RPMI8226 (cell line): ENCODE results near the gene POLR2L.

ENCODE experiments used
- DNase-seq: peaks from one replicate; pipeline ENCODE4 v3.0.0-alpha.2; 2015

The POLR2L gene

DNA sequence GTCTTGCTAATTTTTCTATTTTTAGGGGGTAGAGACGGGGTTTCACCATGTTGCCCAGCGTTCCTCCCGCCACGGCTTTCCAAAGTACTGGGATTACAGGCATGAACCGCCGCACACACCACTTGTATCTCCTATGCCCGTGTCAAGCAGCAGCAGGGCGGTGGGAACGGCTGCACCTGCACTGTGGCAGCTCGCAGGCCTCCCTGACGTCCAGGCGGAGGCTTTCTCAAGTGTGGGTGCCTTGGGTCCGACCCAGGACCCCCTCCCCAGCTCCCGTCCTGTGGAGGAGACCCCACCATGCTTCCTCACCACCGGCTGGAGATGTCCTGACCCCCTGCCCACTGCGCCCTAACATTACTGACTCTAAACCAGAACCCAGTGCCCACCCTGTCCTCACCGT lies 26.1 kb upstream of the POLR2L start:
- no peak for DNase-seq

DNA sequence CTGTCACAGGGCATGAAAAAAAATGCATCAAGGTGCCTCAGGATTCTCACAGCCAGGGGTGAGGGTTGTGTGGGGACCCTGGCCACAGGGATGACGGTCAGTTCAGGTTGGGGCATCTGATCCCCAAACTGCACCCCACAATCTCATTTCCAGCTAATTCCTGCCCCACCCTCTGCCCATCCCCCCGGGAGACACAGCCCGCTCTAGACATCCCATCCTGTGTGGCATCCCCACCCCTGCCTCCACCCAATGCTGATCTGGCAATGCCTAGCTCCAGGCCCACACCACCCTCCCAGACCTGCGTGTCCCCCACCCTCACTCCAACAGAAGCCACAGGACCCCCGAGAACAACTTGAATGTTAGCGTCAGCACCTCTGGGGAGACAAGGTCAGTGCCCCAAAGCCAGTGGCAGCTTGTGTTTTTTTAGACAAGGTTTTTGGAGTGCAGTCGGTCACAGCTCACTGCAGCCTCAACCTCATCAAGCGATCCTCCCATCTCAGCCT lies 25.6 kb upstream of the POLR2L start:
- no peak for DNase-seq

DNA sequence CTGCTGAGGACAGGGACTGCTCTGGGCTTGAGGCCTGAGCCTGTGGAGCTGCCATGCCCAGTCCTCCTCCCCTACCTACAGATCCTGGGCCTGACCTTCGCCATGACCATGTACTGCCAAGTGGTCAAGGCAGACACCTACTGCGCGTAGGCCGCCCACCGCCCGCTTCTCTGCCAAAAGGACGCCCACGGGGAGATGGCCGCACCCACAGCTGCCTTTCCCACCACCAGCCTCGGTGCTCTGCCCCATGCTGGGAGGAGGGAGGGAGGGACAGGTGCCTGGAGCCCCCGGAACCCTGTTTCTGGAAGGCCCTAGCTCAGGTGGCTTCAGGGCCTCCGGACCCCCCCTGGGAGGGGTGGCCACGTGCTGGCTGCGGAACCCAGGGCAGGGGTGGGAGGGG lies 24.2 kb upstream of the POLR2L start:
- DNase-seq = no peak

- DNase-seq = no peak
These were observed 23.4 kb upstream of the POLR2L start for GRCh38 chr11:865462-866430.

DNA sequence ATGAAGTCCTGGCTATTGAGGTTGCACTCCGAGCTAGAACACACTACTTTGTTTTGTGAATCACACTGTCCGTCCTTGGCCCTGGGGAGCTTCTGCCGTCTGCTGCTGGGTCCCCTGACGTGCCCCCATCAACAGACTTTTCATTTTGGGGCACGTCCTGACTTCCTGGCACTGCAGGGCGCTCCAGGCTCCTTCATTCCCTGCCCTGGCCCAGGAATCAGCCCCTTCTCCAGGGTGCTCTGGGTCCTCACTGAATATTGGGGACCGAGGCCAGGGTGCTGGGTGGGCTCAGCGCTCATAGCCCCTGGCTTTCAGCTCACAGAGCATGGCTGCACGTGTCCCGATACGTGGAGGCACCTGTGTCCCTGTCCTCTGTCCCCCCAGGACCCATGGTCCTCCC lies 22.6 kb upstream of the POLR2L start:
- DNase-seq = no peak

DNA sequence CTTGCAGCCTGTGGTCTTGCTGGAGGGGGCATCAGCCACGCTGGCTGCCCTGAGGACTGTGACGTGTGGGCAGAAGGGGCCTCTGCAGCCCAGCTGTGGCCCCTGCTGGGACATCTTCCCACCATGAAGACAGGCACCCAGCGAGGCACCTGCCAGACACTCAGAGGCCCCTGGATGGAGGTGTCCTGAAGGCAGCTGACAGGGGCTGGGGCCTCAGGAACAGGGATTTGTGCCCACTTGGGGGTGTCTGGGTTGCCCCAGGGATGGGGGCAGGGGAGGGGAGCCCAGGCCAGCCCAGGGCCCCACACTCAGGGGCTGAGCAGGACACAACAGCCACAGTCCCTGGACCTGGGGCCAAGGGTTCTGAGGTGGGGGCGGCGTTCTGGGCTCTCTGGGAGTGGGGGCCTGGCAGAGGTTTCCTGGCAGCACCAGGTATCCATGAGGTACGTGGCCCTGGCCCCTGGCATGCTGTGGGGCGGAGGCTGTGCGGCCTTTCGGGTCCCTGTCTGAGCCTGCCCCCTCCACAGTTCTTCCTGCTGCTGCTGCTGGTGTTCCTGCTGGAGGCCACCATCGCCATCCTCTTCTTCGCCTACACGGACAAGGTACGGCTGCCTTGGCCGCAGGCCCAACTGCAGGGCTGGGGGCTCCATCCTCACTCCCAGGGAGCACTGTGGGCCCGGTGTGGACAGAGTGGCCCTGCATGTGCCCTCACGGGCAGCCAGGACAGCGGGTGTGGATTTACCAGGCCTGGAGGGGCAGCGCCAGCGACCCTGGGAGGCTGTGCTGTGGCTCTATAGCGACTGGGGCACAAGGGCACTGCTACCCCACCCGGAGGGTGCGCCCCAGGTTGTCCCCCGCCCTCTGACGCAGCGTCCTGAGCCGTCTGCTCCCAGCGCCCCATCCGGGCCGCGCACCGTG lies 21.8 kb upstream of the POLR2L start:
- DNase-seq = no peak

- no peak for DNase-seq
These were observed 20.9 kb upstream of the POLR2L start for GRCh38 chr11:863023-863909.

- no peak for DNase-seq
These were observed 20.3 kb upstream of the POLR2L start for GRCh38 chr11:862696-863022.

- no peak for DNase-seq
These were observed 19.8 kb upstream of the POLR2L start for GRCh38 chr11:862081-862661.

DNA sequence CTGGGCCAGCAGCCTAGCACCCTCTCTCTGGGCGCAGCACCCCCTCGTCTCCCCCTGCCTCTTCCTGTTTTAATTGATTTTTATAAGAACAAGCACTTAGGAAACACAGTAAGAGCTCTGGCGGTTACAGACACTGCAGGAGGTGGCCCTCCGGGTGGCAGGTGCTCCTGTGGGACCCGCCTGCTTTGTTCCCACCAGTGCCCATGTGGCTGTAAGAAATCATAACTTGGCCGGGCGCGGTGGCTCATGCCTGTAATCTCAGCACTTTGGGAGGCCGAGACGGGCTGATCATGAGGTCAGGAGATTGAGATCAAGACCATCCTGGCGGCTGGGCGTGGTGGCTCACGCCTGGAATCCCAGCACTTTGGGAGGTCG lies 18.8 kb upstream of the POLR2L start:
- DNase-seq = no peak

DNA sequence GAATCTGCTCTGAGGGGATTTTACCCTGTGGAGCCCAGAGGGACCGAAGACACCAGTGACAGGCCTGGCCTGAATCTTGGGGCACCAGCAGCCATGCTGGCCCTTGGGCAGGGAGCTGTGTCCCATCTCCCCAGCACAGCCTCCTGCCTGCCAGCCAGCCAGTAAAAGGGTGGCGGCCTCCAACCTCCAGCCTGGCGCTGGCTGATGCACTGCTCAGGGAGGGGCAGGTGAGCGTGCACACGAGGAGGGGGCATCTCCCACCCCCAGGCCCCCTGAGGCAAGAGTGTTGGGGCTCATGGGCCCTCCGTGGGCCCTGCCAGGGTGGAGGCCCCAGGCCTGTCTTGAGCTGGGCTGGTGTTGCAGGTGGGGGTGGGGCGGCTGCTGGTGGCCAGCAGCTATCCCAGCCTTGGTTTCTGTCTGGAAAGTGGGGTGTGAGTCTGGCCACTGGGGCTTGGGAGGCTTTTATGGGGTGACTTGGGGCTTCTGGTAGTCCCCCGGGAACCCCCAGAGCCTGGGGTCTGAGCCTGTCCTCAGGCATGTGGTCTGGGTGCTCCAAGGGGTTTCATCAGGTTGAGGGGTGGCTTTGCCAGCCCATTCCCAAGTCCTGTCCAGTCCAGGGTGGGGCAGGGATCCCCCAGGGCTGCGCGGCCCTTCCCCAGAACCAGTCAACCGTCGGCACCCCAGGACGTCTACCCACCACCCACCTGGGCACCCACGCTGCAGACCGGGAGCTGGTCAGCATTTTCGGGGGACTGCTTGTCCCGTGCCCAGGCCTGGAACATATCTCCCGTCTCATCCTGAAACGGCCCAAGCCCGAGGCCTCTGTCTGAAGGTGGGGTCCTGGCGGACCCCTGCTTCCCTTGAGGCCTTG lies 18.1 kb upstream of the POLR2L start:
- no peak for DNase-seq

DNA sequence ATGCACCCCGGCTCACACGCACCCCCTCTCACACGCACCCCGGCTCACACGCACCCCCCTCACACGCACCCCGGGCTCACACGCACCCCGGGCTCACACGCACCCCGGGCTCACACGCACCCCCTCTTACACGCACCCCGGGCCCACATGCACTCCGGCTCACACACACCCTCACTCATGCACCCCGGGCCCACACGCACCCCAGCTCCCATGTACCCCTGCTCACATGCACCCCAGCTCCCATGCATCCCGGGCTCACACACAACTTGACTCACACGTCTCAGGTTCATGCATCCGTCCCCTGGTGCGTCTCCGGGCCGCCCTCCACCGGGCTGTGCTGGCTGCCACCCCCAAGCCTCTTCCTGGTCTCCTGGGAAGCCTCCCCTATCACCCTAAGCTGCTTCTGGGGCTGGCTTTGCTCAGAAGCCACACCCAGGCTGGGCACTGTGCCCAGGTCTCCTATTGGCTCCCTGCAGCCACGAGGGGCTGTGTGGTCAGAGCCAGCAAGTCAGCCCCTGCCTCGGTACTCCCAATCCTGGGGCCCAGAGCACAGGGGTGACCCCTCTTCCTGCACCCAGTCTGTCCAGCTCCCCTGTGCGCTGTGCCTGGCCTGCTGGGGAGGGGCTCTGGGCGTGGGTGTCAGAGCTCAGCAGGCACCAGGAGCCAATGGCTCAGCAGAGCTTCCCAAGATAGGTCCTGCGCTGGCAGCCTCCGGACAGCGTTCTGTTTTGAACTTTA lies 17.2 kb upstream of the POLR2L start:
- DNase-seq = peak; percentile 71

DNA sequence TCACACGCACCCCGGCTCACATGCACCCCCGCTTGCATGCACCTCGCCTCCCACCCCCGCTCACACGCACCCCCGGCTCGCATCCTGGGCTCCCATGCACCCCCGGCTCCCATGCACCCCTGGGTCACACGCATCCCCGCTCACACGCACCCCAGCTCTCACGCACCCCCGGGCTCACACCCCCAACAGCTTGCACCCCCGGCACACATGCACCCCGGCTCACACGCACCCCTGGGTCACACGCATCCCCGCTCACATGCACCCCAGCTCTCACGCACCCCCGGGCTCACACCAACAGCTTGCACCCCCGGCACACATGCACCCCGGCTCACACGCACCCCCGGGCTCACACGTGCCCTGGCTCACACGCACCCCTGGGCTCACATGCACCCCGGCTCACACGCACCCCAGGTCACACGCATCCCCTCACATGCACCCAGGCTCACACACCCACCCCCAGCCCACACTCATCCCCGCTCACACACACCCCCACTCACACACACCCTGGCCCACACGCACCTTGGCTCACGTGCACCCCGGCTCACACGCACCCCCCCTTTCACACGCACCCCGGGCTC lies 16.5 kb upstream of the POLR2L start:
- no peak for DNase-seq

DNA sequence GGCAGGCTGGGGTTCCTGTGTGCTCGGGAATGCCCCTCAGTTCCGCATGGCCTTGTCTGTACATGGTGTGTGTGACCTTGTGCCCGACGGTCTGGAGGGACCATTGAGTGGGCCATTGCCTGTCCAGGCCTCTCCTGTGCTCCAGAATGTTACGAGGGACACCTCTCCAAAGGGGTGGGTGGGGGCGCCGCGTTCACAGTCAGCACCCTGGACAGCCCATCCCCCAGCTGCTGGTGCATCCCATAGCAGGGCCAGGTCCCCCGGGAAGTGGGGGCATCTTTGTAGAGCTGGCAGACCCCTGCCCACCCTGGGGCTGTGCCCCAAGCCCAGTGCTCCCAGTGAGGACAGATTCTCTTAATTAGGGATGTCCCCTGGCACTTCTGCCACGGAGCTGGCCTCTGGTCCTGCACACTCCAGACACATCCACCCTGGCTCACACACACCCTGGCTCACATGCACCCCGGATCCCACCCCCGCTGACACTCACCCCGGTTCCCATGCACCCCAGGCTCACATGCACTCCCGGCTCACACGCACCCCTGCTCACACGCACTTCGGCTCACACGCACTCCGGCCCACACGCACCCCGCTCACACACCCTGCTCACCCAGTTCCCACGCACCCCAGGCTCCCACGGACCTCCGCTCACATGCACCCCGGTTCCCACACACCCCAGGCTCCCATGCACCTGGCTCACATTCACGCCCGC lies 15.9 kb upstream of the POLR2L start:
- DNase-seq = no peak

DNA sequence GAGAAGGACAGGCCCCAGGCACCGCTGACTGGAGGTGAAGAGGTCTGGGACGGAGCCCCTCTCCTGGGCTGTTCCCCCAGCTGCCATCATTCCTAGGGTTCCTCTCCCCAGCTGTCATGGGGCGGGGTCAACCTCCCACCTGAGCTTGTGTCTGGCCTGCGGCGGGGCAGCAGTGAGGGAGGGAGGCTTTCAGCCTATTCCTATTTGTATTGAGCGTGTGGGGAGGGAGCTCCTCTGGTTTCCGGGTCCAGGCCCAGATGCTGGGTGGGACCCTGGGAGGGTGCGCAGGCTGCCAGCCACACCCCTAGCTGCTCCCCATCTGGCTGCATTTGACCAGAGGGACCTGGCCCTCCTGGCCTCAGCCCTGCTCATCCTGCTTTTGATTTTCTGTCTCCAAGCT lies 14.1 kb upstream of the POLR2L start:
- DNase-seq = no peak

DNA sequence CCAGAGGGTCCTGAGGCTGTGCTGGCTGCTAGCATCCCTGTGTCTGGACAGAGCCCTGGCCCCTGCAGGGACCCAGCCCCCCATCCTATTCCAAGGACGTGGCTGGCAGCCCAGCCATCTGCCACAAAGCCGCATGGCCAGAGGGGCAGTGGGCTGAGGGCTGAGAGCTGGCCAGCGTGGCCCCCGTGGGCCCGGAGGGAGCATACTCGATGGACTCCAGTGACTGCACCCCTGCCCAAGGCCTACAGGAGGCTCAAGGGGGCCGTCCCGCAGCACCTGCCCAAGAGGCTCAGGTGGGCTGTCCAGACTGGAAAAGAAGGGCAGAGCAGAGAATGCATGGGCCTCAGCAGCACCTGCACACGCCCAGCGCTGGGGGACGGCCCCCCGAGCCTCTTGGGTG lies 13.5 kb upstream of the POLR2L start:
- DNase-seq = no peak

DNA sequence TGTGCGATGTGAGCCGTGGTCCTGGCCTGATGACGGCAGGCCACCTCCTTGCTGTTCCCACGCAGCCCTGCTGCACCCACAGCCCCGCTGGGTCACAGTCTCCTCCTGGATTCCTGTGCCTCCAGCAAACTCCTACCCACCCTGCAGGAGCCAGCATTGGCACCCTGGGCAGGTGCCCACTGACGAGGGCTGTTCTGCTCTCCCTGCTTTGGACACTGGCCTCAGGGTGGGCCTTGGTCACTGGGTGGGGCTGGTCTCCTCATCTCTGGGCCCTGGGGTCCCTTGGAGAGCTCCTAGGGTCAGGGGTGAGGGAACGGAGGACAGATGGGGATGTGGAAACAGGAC lies 13.0 kb upstream of the POLR2L start:
- no peak for DNase-seq

- DNase-seq = no peak
These were observed 12.4 kb upstream of the POLR2L start for GRCh38 chr11:854601-855329.
